ENCODE results near the gene DOCK8. TPM values are rescaled to one million over a fixed set of nuclear protein-coding genes. Genes with fewer than 3 reads are reported as not detected.

The DOCK8 gene
- total RNA-seq, 1 donor = 0.18 TPM

- no peak for DNase-seq (ENCODE audit: low read depth)
- H3K4me3 ChIP-seq (ENCODE audit: low read depth, low read length) = no peak overlapping the region
- TF ChIP-seq, protein P1, sequence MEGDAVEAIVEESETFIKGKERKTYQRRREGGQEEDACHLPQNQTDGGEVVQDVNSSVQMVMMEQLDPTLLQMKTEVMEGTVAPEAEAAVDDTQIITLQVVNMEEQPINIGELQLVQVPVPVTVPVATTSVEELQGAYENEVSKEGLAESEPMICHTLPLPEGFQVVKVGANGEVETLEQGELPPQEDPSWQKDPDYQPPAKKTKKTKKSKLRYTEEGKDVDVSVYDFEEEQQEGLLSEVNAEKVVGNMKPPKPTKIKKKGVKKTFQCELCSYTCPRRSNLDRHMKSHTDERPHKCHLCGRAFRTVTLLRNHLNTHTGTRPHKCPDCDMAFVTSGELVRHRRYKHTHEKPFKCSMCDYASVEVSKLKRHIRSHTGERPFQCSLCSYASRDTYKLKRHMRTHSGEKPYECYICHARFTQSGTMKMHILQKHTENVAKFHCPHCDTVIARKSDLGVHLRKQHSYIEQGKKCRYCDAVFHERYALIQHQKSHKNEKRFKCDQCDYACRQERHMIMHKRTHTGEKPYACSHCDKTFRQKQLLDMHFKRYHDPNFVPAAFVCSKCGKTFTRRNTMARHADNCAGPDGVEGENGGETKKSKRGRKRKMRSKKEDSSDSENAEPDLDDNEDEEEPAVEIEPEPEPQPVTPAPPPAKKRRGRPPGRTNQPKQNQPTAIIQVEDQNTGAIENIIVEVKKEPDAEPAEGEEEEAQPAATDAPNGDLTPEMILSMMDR (IDR thresholded peaks at IDR 0.05; ENCODE audit: insufficient read depth, low read length) = no peak
Observed at GRCh38 chr9:297104-297972, 82.7 kb downstream of the DOCK8 start.

GRCh38 chr9:303502-303901, 88.8 kb downstream of the DOCK8 start:
- H3K4me3 ChIP-seq (ENCODE audit: low read depth, low read length) = no peak overlapping the region
- TF ChIP-seq, protein P1 (IDR thresholded peaks at IDR 0.05; ENCODE audit: insufficient read depth, low read length) = no peak
- no peak for DNase-seq (ENCODE audit: low read depth)

DNA sequence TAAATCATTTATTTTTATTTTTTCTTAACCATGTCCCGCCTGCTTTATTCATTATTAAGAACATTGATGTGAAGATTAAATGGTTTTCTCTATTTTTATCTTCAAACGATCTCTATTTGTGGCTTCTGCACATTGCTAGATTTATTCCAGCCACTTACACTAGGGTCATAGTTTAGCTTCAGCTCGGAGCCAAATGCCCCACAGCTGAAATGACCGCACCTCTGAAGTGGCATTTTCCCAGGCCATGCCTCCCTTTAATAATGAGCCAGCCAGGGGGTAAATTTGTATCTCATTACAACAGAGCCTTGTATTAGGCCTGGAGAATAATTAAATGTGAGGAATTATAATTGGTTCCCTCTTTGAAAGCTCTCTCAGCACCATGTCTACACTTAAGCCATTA, 89.4 kb downstream of the DOCK8 start:
- H3K4me3 ChIP-seq (ENCODE audit: low read depth, low read length) = no peak overlapping the region
- TF ChIP-seq, protein P1 (IDR thresholded peaks at IDR 0.05; ENCODE audit: insufficient read depth, low read length) = no peak
- DNase-seq (ENCODE audit: low read depth) = no peak

DNA sequence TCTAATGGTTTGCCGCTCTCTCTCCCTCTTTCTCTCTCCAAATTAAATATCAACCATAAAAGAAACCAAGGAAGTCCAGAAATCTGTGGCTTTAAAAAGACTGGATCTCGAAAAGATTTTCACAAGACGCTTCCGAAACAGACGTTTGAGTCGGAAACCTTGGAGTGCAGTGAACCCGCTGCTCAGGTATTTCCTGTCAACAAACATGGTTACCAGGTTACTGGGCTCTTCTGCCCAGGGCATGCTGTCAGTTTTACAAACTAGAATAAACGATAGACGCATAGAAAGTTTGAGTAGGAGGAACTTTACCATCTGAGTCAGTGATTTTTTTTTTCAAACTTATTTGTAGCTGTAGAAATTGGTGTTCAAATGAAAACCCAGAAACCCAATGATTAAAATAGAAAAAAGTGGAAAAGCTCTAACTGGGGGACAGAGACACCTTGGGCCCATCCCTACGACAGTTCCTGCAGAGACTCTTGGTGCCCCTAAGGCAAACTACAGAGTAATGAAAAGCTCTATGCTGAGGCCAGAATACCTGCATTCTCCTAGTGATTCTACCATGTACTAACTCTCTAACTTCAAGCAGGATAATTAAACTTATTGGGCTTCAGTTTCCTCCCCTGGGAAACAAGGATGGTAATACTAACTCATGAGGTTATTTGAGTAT, 90.0 kb downstream of the DOCK8 start:
- TF ChIP-seq, protein P1 (IDR thresholded peaks at IDR 0.05; ENCODE audit: insufficient read depth, low read length) = no peak
- no peak overlapping the region for H3K4me3 ChIP-seq (ENCODE audit: low read depth, low read length)
- DNase-seq (ENCODE audit: low read depth) = no peak

- DNase-seq (ENCODE audit: low read depth) = no peak
- no peak overlapping the region for H3K4me3 ChIP-seq (ENCODE audit: low read depth, low read length)
- TF ChIP-seq, protein P1 (IDR thresholded peaks at IDR 0.05; ENCODE audit: insufficient read depth, low read length) = no peak
Observed at GRCh38 chr9:306907-307306, 92.2 kb downstream of the DOCK8 start.

GRCh38 chr9:311841-312240, 97.2 kb downstream of the DOCK8 start:
- DNase-seq (ENCODE audit: low read depth) = no peak
- H3K4me3 ChIP-seq (ENCODE audit: low read depth, low read length) = no peak overlapping the region
- TF ChIP-seq, protein P1 (IDR thresholded peaks at IDR 0.05; ENCODE audit: insufficient read depth, low read length) = no peak

Data from fibroblast of the aortic adventitia (primary cell).